Forelimb muscle (tissue), 1 donor: ENCODE measurements around the gene IQGAP1. TPM values are rescaled to one million over a fixed set of nuclear protein-coding genes. Genes with fewer than 3 reads are reported as not detected.
"Not testable (repeated sequence)": the region's sequence is repeated elsewhere in the genome, so short reads cannot be mapped to it uniquely, and the experiment has no call there.

ENCODE experiments used
- DNase-seq: peaks from one replicate; pipeline ENCODE4 v3.0.0-alpha.2; 2013; ENCODE audit warnings: low read depth
- polyA plus RNA-seq: library from polyadenylated mRNA; unstranded; fragments of 120-200 nt; gene quantifications from one replicate; pipeline ENCODE4 v1.2.1, GENCODE V29; 2013; ENCODE audit not compliant: insufficient read length

The IQGAP1 gene, protein sequence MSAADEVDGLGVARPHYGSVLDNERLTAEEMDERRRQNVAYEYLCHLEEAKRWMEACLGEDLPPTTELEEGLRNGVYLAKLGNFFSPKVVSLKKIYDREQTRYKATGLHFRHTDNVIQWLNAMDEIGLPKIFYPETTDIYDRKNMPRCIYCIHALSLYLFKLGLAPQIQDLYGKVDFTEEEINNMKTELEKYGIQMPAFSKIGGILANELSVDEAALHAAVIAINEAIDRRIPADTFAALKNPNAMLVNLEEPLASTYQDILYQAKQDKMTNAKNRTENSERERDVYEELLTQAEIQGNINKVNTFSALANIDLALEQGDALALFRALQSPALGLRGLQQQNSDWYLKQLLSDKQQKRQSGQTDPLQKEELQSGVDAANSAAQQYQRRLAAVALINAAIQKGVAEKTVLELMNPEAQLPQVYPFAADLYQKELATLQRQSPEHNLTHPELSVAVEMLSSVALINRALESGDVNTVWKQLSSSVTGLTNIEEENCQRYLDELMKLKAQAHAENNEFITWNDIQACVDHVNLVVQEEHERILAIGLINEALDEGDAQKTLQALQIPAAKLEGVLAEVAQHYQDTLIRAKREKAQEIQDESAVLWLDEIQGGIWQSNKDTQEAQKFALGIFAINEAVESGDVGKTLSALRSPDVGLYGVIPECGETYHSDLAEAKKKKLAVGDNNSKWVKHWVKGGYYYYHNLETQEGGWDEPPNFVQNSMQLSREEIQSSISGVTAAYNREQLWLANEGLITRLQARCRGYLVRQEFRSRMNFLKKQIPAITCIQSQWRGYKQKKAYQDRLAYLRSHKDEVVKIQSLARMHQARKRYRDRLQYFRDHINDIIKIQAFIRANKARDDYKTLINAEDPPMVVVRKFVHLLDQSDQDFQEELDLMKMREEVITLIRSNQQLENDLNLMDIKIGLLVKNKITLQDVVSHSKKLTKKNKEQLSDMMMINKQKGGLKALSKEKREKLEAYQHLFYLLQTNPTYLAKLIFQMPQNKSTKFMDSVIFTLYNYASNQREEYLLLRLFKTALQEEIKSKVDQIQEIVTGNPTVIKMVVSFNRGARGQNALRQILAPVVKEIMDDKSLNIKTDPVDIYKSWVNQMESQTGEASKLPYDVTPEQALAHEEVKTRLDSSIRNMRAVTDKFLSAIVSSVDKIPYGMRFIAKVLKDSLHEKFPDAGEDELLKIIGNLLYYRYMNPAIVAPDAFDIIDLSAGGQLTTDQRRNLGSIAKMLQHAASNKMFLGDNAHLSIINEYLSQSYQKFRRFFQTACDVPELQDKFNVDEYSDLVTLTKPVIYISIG (N-terminal part only)
- polyA plus RNA-seq: 66.5 TPM

DNA sequence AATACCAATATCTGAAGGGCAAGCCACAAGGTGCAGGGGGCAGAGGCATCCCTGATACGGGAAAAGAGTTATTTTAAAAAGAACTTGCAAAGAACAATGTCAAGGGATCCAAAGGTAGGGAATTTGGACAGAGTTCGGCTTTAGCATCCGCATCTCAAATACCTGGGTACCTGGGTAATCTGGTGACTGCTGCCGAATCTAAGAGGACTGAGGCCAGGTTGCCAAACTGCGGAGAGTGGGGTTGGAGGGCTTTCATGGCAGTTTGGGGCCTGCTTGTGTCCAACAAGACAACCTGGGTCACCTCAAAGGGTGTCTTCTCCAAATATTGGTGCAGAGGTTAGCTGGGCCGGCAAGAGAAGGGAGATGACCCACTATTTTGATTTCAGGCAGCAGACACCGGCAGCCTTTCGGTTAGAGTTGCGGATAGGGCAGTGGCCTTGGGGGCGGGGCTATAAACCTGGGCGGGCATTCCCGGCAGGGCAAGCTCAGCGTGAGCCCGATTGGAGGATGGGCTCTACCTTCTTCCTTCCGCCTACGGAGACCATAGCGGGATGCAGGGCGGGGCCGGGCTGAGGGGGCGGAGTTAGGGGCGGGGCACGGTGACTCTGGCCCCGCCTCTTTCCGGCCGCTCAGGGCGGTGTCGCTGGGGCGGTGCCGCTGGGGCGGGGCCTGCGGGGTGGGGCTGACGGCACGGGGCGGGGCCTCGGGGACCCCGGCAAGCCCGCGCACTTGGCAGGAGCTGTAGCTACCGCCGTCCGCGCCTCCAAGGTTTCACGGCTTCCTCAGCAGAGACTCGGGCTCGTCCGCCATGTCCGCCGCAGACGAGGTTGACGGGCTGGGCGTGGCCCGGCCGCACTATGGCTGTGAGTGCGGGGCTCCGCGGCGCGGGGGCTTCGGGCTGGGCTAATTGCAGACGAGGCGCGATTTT lies at the start of gene IQGAP1:
Gene IQGAP1 (plus strand): TSS at position 709 of the 928 bp plus-strand sequence. CDS start 100 bp downstream, at position 809.
- DNase-seq: peak; percentile 71

DNA sequence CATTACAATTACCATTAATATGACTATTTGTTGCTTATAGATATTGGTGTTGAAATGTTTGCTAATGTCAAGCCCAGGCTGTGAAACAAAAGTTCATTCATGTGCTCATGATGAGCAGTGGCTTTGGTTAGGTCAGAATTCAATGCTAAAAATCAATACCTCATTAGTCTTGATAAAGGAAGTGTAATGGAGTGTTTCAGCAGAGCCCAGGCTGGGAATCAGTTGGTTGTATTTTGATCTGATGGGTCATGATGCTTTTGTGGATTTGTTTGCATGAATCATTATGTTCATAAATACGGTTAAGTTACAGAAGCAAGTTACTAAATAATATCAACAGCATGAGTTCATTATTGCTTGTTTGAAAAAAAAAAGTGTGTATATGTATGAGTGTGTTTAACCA lies 49.5 kb upstream of the IQGAP1 start:
- DNase-seq: no peak

DNA sequence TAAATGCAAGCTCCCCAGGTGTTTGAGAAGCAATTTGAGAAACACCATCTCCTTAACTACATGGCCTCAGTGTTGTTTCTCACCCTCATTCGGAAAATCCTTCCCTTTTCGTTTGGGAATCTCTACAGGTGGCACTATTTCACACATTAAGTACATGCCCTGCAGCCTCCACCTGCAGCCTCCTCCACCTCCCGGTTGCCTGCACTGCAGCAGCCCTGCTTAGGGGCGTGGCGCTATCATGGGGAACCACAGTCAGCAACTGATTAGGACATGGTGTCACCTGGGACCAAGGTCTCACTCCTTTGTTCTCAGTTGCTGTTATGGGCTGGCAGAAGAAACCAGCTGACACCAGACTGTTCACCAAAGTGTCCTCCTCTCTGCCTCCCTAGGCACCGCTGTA lies 47.7 kb upstream of the IQGAP1 start:
- no peak for DNase-seq

DNA sequence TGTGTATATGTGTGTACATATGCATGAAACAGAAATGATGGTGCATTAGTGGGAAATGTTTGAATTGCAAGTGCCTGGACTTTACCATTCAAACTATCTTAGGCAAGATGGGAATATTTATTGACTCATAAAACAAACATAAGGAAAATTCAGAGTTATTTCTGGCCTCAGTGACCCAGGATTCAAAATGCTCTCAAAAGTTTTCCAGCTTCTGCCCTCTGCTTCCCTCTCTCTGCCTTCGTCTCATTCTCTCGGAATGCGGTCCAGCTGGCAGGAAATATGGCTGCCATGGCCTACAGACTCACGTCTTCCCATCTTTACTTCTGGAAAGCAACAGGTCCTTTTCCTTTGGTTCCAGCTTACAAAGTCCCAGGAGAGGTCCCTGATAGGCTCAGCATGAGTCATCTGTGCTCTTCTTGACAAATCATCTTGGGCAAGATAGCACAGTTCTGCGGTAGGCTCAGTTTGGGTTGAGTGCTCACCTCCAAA lies 44.7 kb upstream of the IQGAP1 start:
- DNase-seq: no peak

DNA sequence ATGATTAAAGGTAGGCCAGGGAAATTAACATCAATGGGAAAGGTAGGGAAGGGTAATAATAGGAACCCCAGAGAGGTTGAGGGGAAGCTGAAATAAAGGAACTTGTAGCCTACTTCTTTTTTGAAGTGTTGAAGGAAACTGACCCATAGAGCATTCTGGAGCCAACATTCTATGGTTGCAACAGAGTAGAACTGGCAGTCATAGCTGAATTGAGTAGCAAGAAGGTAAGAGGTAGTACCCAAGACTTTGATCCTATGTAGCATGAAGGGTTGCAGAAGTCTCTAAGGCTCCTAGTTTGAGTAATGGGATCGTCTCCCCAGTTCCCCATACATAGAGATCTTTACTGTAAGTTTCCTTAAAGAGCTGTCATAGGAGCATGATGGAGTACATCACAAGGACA lies 43.4 kb upstream of the IQGAP1 start:
- no peak for DNase-seq

DNA sequence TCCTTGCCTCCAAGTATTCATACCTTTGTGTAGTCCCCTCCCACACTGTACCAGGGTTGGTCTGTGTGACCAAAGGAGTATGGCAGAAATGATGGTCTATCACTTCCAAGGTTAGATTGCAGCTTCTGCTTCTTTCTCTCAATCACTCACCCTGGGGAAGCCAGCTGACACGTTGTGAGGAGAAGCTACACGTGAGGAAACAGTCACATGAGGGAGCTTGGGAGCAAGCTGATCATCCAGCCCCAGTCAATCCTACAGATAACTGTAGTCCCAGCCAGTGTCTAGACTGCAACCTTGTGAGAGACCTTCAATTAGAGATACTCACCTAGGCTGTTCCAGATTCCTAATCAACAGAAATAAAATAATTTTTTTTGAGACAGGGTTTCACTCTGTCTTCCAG lies 42.2 kb upstream of the IQGAP1 start:
- no peak for DNase-seq

DNA sequence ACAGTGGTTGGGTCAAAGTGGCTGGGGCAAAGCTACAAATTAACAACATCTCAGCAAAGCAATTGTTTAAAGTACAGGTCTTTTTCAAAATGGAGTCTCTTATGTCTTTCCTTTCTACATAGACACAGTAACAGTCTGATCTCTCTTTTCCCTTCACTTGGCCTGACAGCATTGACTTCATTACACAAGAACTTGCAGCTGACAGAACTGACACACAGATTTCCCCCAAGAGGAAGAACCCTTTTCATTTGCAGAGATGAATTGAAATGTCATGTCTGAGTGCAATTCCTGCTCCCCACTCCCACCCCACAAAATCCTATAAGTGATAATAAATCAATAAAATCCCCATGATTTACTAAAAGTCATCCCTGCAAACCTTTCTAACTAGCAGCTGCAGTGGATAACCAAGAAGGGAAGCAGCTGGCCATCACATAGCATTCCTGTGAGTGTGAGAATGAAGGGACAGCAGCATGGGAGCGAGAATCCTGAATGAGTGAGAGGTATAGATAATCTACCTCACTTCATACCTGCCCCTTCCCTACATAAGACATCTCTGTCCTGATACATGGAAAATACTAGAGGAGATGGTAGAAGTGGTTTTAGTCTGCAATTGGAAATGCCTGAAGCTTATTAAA lies 40.5 kb upstream of the IQGAP1 start:
- not testable (repeated sequence) for DNase-seq

DNA sequence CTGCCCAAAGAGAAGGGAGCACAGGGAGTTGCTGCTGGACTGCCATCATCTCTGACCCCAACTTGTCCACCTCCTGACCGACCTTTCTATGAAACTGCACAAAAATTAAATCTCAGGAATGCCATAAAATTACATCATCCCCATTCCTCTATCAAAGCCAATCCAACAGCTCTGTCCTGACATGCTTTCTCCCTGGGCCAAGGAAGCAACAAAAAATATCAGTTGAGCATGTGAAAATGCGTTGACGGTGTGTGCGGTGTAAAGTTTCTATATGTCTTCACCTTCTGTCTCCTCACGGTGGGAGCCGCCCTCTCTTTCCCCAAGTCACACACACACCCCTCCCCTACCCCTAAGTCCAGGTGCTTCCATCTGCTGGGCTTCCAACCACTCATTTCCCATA lies 39.6 kb upstream of the IQGAP1 start:
- DNase-seq: no peak

DNA sequence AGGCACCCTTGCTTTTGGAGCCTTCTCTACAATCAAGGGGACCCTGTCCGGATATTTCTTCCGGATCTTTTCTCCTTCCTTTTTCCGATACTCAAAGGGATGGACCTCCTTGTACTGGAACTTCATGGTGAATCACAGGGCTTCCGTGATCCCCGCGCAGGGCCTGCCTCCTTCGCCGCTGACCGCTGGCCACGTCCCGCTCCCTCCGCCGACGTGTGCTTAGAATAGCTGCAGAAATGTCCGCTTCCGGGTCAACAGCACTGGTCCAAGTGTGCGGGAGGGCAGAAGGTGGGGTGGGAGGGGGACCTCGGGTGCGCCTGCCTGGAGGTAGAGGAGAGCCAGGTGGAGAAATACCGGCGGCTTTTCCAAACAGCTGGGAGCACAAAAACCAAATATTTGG lies 39.0 kb upstream of the IQGAP1 start:
- DNase-seq: no peak

DNA sequence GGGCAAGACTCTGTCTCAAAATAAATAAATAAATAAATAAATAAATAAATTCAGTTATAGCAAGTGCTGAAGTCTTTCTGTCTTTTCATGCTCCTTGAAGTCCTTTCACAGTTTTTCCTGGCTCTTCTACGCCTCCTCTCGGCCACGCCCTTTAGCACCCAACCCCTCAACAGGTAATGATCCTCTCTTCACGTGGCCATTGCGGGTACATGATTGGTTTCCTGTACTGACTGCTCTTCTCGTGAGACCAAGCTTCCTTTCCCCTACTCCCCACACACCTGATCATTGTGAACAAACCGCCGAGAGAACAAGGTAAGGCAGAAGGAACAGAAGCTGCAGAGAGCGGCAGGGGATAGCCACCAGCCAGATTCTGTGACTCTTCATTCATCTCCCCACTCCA lies 38.2 kb upstream of the IQGAP1 start:
- DNase-seq: no peak

DNA sequence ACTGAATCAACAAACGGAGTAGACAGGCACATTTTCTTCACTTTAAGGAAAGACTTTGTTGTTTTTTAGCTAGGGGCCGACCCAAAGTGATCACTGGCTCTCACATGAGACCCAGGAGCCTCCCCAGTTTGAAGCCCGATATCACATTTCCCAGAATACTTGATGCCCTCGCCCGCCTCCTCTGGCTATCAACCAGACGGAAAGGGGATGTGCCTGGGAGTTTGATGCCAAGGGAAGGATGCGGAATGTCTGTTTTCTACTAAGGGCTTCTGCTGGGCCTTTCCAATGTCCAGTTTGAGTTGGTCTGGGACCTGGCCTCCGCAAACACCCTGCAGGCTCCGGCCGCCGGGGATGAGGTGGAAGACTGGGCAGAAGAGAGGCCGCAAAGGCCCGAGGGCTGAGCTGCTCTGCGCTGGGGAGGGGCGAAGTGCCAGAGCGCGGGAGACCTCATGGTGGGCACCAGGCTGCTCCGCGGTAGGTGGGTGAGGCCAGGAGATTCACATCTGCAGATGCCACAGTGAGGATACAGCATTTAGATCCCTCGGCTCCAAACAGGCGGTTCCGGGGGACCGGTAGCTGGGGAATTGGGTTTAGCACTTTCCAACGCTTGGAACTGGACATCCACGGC lies 36.4 kb upstream of the IQGAP1 start:
- no peak for DNase-seq

DNA sequence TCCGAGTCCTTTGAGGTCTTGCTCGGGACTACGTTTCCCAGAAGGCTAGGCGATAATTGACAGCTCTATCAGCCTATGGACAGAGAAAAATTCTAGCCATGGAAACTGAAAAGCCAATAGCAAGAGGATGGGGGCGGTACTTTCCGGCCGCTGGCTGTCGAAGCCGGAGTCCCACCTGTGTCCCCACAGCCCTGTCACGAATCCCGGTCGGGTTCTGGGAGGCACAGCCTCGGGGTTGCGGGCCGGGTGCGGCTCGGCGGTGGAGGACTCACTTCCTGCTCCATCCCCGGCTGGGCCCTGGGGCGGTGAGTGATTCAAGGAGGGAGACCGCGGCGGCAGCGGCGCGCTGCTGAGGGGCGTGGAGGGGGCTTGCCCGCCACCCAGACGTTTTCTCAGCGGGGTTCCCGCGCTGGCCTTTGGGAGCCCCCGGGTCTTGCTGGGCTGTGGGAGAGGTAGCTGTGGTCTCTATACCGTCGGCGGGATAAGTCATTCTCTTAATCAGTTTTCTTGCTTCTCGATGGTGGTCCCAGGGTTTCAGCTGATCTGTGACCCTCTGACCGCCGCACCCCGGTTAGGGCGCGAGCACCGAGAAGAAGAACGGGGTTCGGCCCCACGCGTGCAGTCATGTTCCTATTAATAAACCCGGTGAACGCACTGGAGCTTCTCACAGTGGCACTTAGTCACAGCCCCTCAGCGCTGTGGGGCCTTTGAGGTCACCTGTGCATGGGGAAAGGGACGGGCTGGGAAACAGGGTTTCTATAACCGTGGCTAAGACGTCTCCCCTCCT lies 35.7 kb upstream of the IQGAP1 start, which contains the start of gene ZNF774:
Gene ZNF774 (plus strand): TSS at position 178 of the 787 bp plus-strand sequence. CDS start 2,377 bp downstream, outside the sequence.
- peak; percentile 94 for DNase-seq

DNA sequence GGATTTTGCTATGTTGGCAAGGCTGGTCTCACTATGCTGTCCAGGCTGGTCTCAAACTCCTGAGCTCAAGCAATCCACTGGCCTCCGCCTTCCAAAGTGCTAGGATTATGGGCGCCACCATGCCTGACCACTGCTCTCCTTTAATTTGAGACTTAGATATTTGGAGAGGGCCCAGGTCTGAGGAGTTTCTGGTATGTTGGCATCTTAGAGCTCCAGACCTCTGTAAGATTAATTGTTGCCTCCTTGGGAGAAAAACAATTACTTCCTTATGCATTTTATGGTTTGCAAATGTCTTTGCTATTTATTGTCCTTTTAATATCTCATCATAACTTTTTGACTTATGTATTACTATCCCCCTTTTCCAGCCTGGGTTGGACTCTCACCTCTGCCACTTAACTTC lies 33.1 kb upstream of the IQGAP1 start:
- DNase-seq: no peak

DNA sequence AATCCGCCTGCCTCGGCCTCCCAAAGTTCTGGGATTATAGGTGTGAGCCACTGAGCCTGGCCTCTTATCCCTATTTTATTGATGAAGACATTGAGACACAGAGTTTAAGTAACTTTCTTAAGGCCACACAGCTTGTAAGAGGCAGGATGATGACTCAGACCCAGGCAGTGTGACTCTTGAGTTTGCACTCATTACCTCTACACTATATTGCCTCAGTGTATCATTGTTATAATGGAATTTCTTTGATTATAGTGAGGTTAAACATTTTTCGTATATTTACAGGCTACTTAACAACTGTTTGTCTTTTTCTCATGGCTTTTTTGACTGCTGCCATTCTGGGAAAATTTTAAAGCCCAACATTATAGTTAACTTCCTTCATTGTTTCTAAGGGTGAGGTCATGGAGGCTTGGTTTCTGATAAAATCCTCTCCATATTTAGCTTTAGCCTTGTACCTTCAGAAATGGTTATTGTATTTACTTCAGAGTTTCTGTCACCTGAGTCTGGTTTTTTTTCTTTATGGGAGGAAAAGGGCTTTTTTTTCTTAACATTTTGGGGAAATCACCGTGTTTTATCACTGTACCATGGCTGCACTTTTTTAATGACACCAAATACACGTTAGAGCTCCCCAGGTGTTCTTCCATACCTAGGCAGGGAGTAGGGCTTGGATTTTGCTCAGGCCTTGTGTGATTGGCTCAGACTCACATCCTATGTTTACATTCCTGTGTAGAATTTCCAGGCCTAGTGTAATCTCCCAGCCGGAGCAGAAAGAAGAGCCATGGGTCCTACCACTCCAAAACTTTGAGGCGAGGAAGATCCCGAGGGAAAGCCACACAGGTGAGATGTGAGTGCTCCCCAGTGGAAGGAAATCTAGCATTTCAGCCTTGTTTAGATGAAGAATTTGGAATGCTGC lies 29.7 kb upstream of the IQGAP1 start:
- DNase-seq: no peak

DNA sequence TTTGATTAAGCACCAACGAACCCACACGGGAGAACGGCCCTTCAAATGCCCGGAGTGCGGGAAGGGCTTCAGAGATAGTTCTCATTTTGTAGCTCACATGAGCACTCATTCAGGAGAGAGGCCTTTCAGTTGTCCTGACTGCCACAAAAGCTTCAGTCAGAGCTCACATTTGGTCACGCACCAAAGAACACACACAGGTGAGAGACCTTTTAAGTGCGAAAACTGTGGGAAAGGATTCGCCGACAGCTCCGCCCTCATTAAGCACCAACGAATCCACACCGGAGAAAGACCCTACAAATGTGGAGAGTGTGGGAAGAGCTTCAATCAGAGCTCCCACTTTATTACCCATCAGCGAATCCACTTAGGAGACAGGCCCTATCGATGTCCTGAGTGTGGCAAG lies 27.3 kb upstream of the IQGAP1 start:
- DNase-seq: no peak

DNA sequence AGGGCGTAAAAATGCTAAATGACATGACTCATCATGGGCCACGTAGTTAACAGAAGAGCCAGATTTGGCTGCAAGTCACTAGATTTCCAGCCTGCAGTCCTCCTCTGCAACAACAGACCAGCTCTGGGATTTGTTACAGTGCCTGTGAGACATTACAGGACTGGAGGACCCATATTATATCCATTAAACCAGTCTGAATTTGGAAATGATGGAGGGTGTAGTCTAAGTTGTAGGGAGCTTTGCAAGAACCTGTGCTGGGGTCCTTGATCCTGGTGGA lies 25.2 kb upstream of the IQGAP1 start:
- DNase-seq: no peak

DNA sequence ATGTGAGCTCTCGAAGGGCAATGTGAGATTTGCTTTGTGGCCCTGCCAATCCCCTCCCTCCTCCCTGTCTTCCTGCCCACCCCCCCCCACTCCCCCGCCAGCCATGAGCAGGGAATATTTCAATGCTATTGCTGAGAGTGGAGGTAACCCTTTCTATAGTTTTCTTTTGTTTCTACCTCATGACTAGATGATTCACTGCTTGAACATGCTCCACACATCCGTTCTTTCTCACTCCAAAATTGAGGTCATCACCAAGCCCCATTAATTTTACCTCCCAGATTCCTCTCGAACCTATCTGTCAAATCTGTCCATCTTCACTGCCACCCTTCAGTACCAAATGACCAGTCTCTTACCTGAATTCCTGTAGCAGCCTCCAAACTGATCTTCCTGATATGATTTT lies 23.8 kb upstream of the IQGAP1 start:
- DNase-seq: no peak
